Measurements from ENCODE around the gene GPC4. TPM values are rescaled to one million over a fixed set of nuclear protein-coding genes. Genes with fewer than 3 reads are reported as not detected.

The GPC4 gene
- total RNA-seq, 1 donor from 2014 or later, result 86.4 TPM

DNA sequence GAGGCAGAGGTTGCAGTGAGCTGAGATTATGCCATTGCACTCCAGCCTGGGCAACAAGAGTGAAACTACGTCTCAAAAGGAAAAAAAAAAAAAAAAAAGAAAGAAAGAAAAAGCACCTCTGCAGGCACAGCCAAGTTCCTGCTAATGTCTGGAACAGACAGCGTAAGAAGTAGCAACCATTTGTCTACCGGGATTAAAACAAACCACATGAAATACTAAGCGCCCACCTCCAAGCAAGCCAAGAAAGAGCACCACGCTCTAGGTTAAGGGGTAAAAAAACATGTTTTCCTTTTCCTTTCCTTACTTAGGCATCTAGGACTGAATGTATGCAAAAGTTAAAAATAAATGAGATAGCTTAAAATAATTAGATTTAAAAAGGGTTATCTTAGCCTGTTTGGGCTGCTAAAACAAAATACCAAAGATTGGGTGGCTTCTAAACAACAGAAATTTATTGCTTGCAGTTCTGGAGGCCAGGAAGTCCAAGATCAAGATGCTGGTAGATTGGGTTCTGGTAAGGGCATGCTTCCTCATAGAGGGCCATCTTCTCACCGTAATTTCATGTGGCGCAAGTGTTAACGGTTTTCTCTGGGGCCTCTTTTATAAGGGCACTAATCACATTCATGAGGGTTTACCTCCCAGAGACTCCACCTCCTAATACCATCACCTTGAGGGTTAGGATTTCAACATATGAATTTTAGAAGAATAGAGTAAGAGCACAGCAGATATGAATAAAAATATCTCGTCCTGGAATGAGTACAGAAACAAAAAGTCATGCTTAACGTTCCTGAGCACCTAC is 12.3 kb downstream of the GPC4 start:
- Mint-ChIP-seq H3K4me1 (ENCODE audit: low read depth, unreplicated experiment) (peaks cover 18% of the 10 kb centered on the region), H3K27me3 (ENCODE audit: low read depth, unreplicated experiment) (no peaks in the 10 kb centered on the region), H3K36me3 (ENCODE audit: low read depth, unreplicated experiment) (peaks cover 3% of the 10 kb centered on the region), H3K27ac (ENCODE audit: unreplicated experiment) (no peak overlapping the region), H3K9me3 (ENCODE audit: unreplicated experiment) (no peaks in the 10 kb centered on the region), H3K4me3 (ENCODE audit: unreplicated experiment) (no peak overlapping the region)
- DNase-seq (ENCODE audit: low read depth), result no peak
- Histone ChIP-seq H3K4me2 (ENCODE audit: low read length) (no peak overlapping the region), H3K27ac (ENCODE audit: low read depth, low read length) (no peak overlapping the region), H3K36me3 (ENCODE audit: insufficient read depth, low read length) (no peaks in the 10 kb centered on the region), H3K4me3 (ENCODE audit: insufficient read depth, low read depth, low read length) (no peak overlapping the region), H3K9me3 (ENCODE audit: insufficient read depth, low read depth, low read length) (no peaks in the 10 kb centered on the region), H3K4me1 (ENCODE audit: insufficient read depth, low read length) (peaks cover 2% of the 10 kb centered on the region), H3K27me3 (ENCODE audit: insufficient read depth, low read length) (no peaks in the 10 kb centered on the region), H4K20me1 (ENCODE audit: insufficient read depth, low read length) (peaks cover 8% of the 10 kb centered on the region), H2AFZ (ENCODE audit: low read depth, low read length) (no peak overlapping the region), H3K9ac (ENCODE audit: low read length) (no peak overlapping the region), H3K79me2 (ENCODE audit: insufficient read depth, low read length) (no peaks in the 10 kb centered on the region)
- TF ChIP-seq EZH2 (IDR thresholded peaks at IDR 0.05; ENCODE audit: insufficient read depth, low read length), result no peak
- TF ChIP-seq CTCF (IDR thresholded peaks at IDR 0.05; ENCODE audit: insufficient read depth, low read depth, low read length), result no peak
- FAIRE-seq, result peak; percentile 43

- H2AFZ ChIP-seq (ENCODE audit: low read depth, low read length), result no peak overlapping the region
- FAIRE-seq (peak; percentile 87), DNase-seq (ENCODE audit: low read depth) (peak; percentile 95)
- no peak for TF ChIP-seq CTCF (IDR thresholded peaks at IDR 0.05; ENCODE audit: insufficient read depth, low read depth, low read length)
- TF ChIP-seq EZH2 (IDR thresholded peaks at IDR 0.05; ENCODE audit: insufficient read depth, low read length), result no peak
- no peaks in the 10 kb centered on the region for H3K9me3 ChIP-seq (ENCODE audit: insufficient read depth, low read depth, low read length)
- peaks cover 14% of the 10 kb centered on the region for H3K4me1 Mint-ChIP-seq (ENCODE audit: low read depth, unreplicated experiment)
- no peak overlapping the region for H3K4me3 Mint-ChIP-seq (ENCODE audit: unreplicated experiment)
- no peaks in the 10 kb centered on the region for H3K36me3 ChIP-seq (ENCODE audit: insufficient read depth, low read length)
- H3K9me3 Mint-ChIP-seq (ENCODE audit: unreplicated experiment), result no peaks in the 10 kb centered on the region
- H3K4me1 ChIP-seq (ENCODE audit: insufficient read depth, low read length), result peaks cover 2% of the 10 kb centered on the region
- peak overlapping the region; percentile 72 for H3K27ac Mint-ChIP-seq (ENCODE audit: unreplicated experiment)
- peaks cover 8% of the 10 kb centered on the region for H4K20me1 ChIP-seq (ENCODE audit: insufficient read depth, low read length)
- H3K27ac ChIP-seq (ENCODE audit: low read depth, low read length), result no peak overlapping the region
- no peaks in the 10 kb centered on the region for H3K79me2 ChIP-seq (ENCODE audit: insufficient read depth, low read length)
- H3K4me3 ChIP-seq (ENCODE audit: insufficient read depth, low read depth, low read length), result no peak overlapping the region
- no peaks in the 10 kb centered on the region for H3K27me3 ChIP-seq (ENCODE audit: insufficient read depth, low read length)
- peak overlapping the region; percentile 50 for H3K4me2 ChIP-seq (ENCODE audit: low read length)
- peaks cover 3% of the 10 kb centered on the region for H3K36me3 Mint-ChIP-seq (ENCODE audit: low read depth, unreplicated experiment)
- H3K9ac ChIP-seq (ENCODE audit: low read length), result no peak overlapping the region
- H3K27me3 Mint-ChIP-seq (ENCODE audit: low read depth, unreplicated experiment), result no peaks in the 10 kb centered on the region
Measured at GRCh38 chrX:133402042-133402453, 13.2 kb downstream of the GPC4 start.

DNA sequence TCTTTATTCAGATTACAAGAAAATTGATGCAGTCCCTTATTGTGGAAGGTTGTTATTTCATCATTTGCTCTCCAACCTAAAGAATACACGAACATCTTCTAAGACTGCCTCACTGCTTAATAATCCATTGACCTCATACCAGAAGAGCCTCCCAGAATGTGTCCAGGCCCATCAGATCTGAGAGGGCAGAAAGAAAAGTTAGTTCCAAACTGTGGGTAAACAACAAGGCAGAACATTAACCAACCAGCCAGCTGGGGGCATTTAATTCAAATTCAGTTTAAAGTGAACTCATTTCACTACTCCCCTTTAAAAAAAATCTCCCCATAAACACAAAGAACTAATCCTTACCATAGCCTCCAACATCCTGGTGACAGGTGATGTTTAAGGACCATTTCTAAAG is 13.8 kb downstream of the GPC4 start:
- H2AFZ ChIP-seq (ENCODE audit: low read depth, low read length), result no peak overlapping the region
- H3K9ac ChIP-seq (ENCODE audit: low read length), result no peak overlapping the region
- H3K9me3 ChIP-seq (ENCODE audit: insufficient read depth, low read depth, low read length), result no peaks in the 10 kb centered on the region
- peaks cover 14% of the 10 kb centered on the region for H3K4me1 Mint-ChIP-seq (ENCODE audit: low read depth, unreplicated experiment)
- no peak overlapping the region for H3K4me3 Mint-ChIP-seq (ENCODE audit: unreplicated experiment)
- no peak overlapping the region for H3K4me3 ChIP-seq (ENCODE audit: insufficient read depth, low read depth, low read length)
- no peaks in the 10 kb centered on the region for H3K36me3 ChIP-seq (ENCODE audit: insufficient read depth, low read length)
- H3K27ac ChIP-seq (ENCODE audit: low read depth, low read length), result peak overlapping the region; percentile 26
- peak overlapping the region; percentile 25 for H3K4me2 ChIP-seq (ENCODE audit: low read length)
- H4K20me1 ChIP-seq (ENCODE audit: insufficient read depth, low read length), result peaks cover 8% of the 10 kb centered on the region
- no peak for FAIRE-seq
- H3K36me3 Mint-ChIP-seq (ENCODE audit: low read depth, unreplicated experiment), result peaks cover 3% of the 10 kb centered on the region
- H3K9me3 Mint-ChIP-seq (ENCODE audit: unreplicated experiment), result no peaks in the 10 kb centered on the region
- H3K27ac Mint-ChIP-seq (ENCODE audit: unreplicated experiment), result no peak overlapping the region
- TF ChIP-seq EZH2 (IDR thresholded peaks at IDR 0.05; ENCODE audit: insufficient read depth, low read length) (no peak), CTCF (IDR thresholded peaks at IDR 0.05; ENCODE audit: insufficient read depth, low read depth, low read length) (no peak)
- no peaks in the 10 kb centered on the region for H3K27me3 Mint-ChIP-seq (ENCODE audit: low read depth, unreplicated experiment)
- no peaks in the 10 kb centered on the region for H3K79me2 ChIP-seq (ENCODE audit: insufficient read depth, low read length)
- peaks cover 2% of the 10 kb centered on the region for H3K4me1 ChIP-seq (ENCODE audit: insufficient read depth, low read length)
- H3K27me3 ChIP-seq (ENCODE audit: insufficient read depth, low read length), result no peaks in the 10 kb centered on the region
- DNase-seq (ENCODE audit: low read depth), result peak; percentile 41

All from astrocyte (in vitro differentiated cells and primary cell).